Progenitor cell of endocrine pancreas (in vitro differentiated cells): ENCODE measurements around the gene ZDHHC24. TPM values are rescaled to one million over a fixed set of nuclear protein-coding genes. Genes with fewer than 3 reads are reported as not detected.
"Not testable (repeated sequence)": the region's sequence is repeated elsewhere in the genome, so short reads cannot be mapped to it uniquely, and the experiment has no call there.

Source experiments
- DNase-seq: peaks from one replicate; pipeline ENCODE4 v3.0.0; 2021; ENCODE audit warnings: low spot score; ENCODE audit not compliant: unreplicated experiment
- H3K27ac Mint-ChIP-seq: 2 replicates; pipeline ENCODE4 v1.8.0; 2021; ENCODE audit warnings: mild to moderate bottlenecking, moderate library complexity, mixed read lengths
- H3K27me3 Mint-ChIP-seq: 2 replicates; pipeline ENCODE4 v1.8.0; 2021; ENCODE audit warnings: mixed read lengths
- H3K36me3 Mint-ChIP-seq: 2 replicates; pipeline ENCODE4 v1.8.0; 2022; ENCODE audit warnings: mixed read lengths; ENCODE audit not compliant: insufficient read depth
- H3K4me1 Mint-ChIP-seq: 2 replicates; pipeline ENCODE4 v1.8.0; 2021; ENCODE audit warnings: low read depth, mixed read lengths
- H3K4me3 Mint-ChIP-seq: 2 replicates; pipeline ENCODE4 v1.8.0; 2021; ENCODE audit warnings: low read depth, mild to moderate bottlenecking, moderate library complexity, mixed read lengths
- H3K9me3 Mint-ChIP-seq: 2 replicates; pipeline ENCODE4 v1.8.0; 2021; ENCODE audit warnings: low read depth, mixed read lengths
- CTCF ChIP-seq: fragments of 200-600 bp; sonication (generic); IDR thresholded peaks from one replicate; pipeline ENCODE4 v1.5.0; 2021; ENCODE audit warnings: antibody characterized with exemption, mild to moderate bottlenecking; ENCODE audit not compliant: unreplicated experiment
- total RNA-seq: library from RNA; stranded (reverse); gene quantifications from 2 replicates; pipeline ENCODE4 v1.2.1, GENCODE V29; 2021

The ZDHHC24 gene
- total RNA-seq, 1 donor from 2014 or later, result 9.7 TPM

- peaks cover 8% of the 10 kb centered on the region for H3K36me3 Mint-ChIP-seq
- peak; percentile 48 for DNase-seq
- H3K4me1 Mint-ChIP-seq, result peaks cover 12% of the 10 kb centered on the region
- peaks cover 2% of the 10 kb centered on the region for H3K27me3 Mint-ChIP-seq
- peak; percentile 63 for TF ChIP-seq CTCF
- peak overlapping the region; percentile 57 for H3K4me3 Mint-ChIP-seq
- no peaks in the 10 kb centered on the region for H3K9me3 Mint-ChIP-seq
- H3K27ac Mint-ChIP-seq, result no peak overlapping the region
Observed at GRCh38 chr11:66543263-66544107, 2.4 kb downstream of the ZDHHC24 start.

GRCh38 chr11:66542362-66542761 lies 3.5 kb downstream of the ZDHHC24 start:
- no peak for DNase-seq

GRCh38 chr11:66541892-66542291 lies 4.0 kb downstream of the ZDHHC24 start:
- no peak overlapping the region for H3K27ac Mint-ChIP-seq

More at GRCh38 chr11:66542362-66542761, 3.5 kb downstream of the ZDHHC24 start:
- Mint-ChIP-seq H3K4me1 (peaks cover 10% of the 10 kb centered on the region), H3K4me3 (no peak overlapping the region), H3K9me3 (no peaks in the 10 kb centered on the region), H3K36me3 (peaks cover 9% of the 10 kb centered on the region), H3K27me3 (no peaks in the 10 kb centered on the region), H3K27ac (no peak overlapping the region)
- no peak for TF ChIP-seq CTCF

GRCh38 chr11:66540598-66540997 lies 5.2 kb downstream of the ZDHHC24 start:
- not testable (repeated sequence) for H3K27me3 Mint-ChIP-seq, H3K4me1 Mint-ChIP-seq, H3K4me3 Mint-ChIP-seq, H3K9me3 Mint-ChIP-seq, H3K27ac Mint-ChIP-seq, DNase-seq
- H3K36me3 Mint-ChIP-seq, result peaks cover 18% of the 10 kb centered on the region

More at GRCh38 chr11:66541892-66542291, 4.0 kb downstream of the ZDHHC24 start:
- Mint-ChIP-seq H3K36me3 (peaks cover 12% of the 10 kb centered on the region), H3K4me1 (peaks cover 9% of the 10 kb centered on the region), H3K4me3 (no peak overlapping the region), H3K9me3 (no peaks in the 10 kb centered on the region), H3K27me3 (no peaks in the 10 kb centered on the region)
- no peak for TF ChIP-seq CTCF
- no peak for DNase-seq

GRCh38 chr11:66539870-66540213 lies 6.0 kb downstream of the ZDHHC24 start:
- TF ChIP-seq CTCF, result no peak
- Mint-ChIP-seq H3K36me3 (peaks cover 22% of the 10 kb centered on the region), H3K27ac (no peak overlapping the region)

More at GRCh38 chr11:66539870-66540213, 6.0 kb downstream of the ZDHHC24 start:
- no peak for DNase-seq
- peaks cover 6% of the 10 kb centered on the region for H3K4me1 Mint-ChIP-seq
- H3K9me3 Mint-ChIP-seq, result no peaks in the 10 kb centered on the region
- H3K4me3 Mint-ChIP-seq, result no peak overlapping the region
- no peaks in the 10 kb centered on the region for H3K27me3 Mint-ChIP-seq
